GM06990 (cell line): ENCODE measurements around the gene ULK4.

Experiments
- DNase-seq: peaks from one replicate; pipeline ENCODE4 v3.0.0-alpha.2; 2011; ENCODE audit not compliant: insufficient read length; ENCODE audit errors: extremely low read depth
- H3K27me3 ChIP-seq: replicated peaks from 2 replicates; pipeline ENCODE4 v1.6.0; 2011; ENCODE audit warnings: low read length; ENCODE audit not compliant: control insufficient read depth, insufficient read depth
- H3K36me3 ChIP-seq: 2 replicates; pipeline ENCODE4 v1.5.1; 2011; ENCODE audit warnings: low read length; ENCODE audit not compliant: control insufficient read depth, insufficient read depth
- H3K4me3 ChIP-seq: replicated peaks from 2 replicates; pipeline ENCODE4 v1.5.1; 2011; ENCODE audit warnings: low read depth, mild to moderate bottlenecking, control low read depth, low read length
- CTCF ChIP-seq: IDR thresholded peaks from 2 replicates; pipeline ENCODE4 v1.5.1; 2011; ENCODE audit warnings: low read length, control low read depth, mild to moderate bottlenecking, inconsistent platforms; ENCODE audit not compliant: insufficient read depth, poor library complexity, severe bottlenecking

ULK4 gene

DNA sequence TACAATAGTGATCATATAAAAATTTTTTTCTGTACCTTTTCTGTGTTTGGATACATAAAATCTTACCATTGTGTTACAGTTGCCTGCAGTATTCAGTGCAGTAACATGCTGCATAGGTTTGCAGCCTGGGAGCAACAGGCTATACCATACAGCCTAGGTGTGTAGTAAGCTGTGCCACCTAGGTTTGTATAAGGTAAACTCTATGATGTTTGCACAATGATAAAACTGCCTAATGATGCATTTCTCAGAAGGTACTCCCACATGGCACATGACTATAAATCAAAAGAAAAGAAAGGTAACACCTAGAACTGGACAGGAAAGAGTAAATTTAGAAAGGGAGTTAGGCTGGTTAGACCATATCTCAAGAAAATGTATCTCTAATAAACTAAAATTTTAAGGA lies 293.5 kb downstream of the ULK4 start:
- no peak overlapping the region for H3K4me3 ChIP-seq
- TF ChIP-seq CTCF, result no peak
- DNase-seq, result no peak
- H3K27me3 ChIP-seq, result no peaks in the 10 kb centered on the region
- H3K36me3 ChIP-seq, result no peaks in the 10 kb centered on the region

DNA sequence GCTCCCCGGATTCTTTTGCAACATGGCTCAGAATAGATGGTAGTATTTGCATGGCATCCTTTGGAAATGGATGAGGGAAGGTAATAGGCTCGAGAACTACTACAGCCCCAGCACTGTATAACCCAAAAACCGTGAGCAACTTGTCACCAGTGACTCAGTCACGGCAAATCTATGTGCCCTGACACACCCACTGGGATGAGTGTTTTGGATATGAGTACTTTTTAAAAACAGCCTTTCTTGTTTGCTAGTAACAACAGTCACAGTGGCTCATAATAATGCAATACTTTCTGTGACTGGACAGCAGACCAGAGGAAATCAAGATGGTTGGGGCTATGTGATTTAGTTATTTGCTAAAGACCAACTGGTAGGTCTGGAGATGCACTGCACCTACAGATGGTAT lies 299.6 kb downstream of the ULK4 start:
- TF ChIP-seq CTCF, result no peak
- Histone ChIP-seq H3K36me3 (no peaks in the 10 kb centered on the region), H3K27me3 (no peaks in the 10 kb centered on the region), H3K4me3 (no peak overlapping the region)
- DNase-seq, result no peak

DNA sequence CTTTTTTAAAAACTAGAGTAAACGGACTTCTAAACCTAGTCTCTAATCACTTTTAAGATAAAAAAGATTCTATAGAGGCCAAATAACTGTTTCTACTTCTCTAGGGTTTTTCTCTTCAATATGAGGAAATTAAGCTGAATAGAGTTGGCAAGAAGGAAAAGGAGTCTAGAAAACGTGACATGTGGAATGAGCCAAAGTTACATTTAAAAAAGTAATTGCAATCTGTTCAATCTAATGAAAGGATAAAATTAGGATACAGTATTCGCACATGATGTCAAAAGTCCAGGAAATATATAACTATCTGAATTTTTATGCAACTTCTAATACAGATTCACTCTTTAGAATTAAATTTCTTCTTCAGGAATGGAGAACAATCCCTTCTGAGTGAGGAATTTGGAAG lies 300.1 kb downstream of the ULK4 start:
- TF ChIP-seq CTCF, result no peak
- Histone ChIP-seq H3K27me3 (no peaks in the 10 kb centered on the region), H3K36me3 (no peaks in the 10 kb centered on the region), H3K4me3 (no peak overlapping the region)
- DNase-seq, result no peak

GRCh38 chr3:41660510-41660909 lies 301.4 kb downstream of the ULK4 start:
- Histone ChIP-seq H3K4me3 (no peak overlapping the region), H3K36me3 (no peaks in the 10 kb centered on the region), H3K27me3 (no peaks in the 10 kb centered on the region)
- no peak for DNase-seq
- TF ChIP-seq CTCF, result no peak

DNA sequence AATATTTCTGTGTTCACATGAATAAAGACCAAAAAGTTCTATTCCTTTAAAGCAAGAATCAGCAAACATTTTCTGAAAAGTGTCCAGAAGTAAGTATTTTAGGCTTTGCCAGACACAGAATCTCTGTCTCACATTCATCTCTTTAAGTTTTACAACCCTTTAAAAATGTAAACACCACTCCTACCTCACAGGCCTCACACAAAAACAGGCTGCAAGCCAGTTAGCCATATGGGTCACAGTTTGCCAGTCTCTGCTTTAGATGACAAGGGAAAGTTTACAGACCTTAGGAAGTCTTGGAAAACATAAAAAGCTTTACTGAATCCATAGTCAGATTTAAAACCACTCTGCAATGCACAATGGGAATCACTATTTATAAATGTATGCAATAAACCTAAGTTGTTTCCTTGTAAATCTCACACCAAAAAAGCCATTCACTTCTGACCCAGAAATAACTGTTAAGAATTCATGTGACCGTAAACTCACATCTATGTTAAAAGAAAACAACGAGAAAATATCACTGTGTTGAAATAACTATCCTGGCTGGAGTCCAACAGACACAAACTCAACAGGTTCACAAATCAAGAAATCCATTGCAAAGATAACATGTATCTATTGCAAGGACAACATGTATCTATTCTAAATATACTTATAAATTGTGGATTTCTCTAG lies 308.2 kb downstream of the ULK4 start:
- TF ChIP-seq CTCF, result no peak
- Histone ChIP-seq H3K4me3 (no peak overlapping the region), H3K27me3 (no peaks in the 10 kb centered on the region), H3K36me3 (no peaks in the 10 kb centered on the region)
- no peak for DNase-seq

DNA sequence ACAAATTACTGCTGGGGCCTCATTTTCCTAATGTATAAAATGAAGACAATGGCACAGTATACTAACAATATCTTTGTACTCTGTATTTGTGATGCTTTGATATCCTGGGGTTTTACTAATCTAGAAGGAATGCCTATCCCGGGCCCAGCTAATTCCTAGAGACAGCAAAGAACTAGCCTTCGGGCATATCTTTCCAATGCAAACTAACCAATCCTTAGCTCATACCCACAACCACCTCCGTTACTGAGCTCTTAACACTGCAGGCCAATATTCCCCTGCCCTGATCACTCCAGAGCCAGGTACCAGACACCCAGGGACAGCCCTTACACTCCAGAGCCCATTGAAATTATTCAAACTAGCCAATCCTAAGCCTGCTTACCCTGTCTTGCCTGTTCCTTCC lies 309.0 kb downstream of the ULK4 start:
- TF ChIP-seq CTCF, result no peak
- DNase-seq, result no peak
- Histone ChIP-seq H3K36me3 (no peaks in the 10 kb centered on the region), H3K4me3 (no peak overlapping the region), H3K27me3 (no peaks in the 10 kb centered on the region)
